PC-3 (cell line): ENCODE measurements around the gene MYO3B. TPM values are rescaled to one million over a fixed set of nuclear protein-coding genes. Genes with fewer than 3 reads are reported as not detected.

ENCODE experiments used
- ATAC-seq: fragments of 200-7000 bp; cut with Tn5 transposase; 2 replicates; pipeline ENCODE4 v1.9.1; 2020; ENCODE audit warnings: mild to moderate bottlenecking, moderate library complexity
- BruUV-seq: library from RNA; stranded (reverse); fragments of 400-500 nt; replicated peaks from 2 replicates; lab custom pipeline; 2021; lab: Mats Ljungman, UMichigan
- CTCF ChIA-PET: fragments of 300-600 bp; sonication (Branson Sonifier 250); formaldehyde crosslinking; loops from one replicate; lab custom pipeline; 2022; ENCODE audit warnings: antibody characterized with exemption; lab: Charles Lee
- POLR2A ChIA-PET: fragments of 300-600 bp; sonication (Branson Sonifier 250); formaldehyde crosslinking; loops from one replicate; lab custom pipeline; 2022; ENCODE audit warnings: antibody characterized with exemption; ENCODE audit not compliant: unreplicated experiment; lab: Charles Lee
- DNase-seq: peaks from one replicate; pipeline ENCODE4 v3.0.0-alpha.2; 2015
- H2AFZ ChIP-seq: fragments of 300-600 bp; sonication (generic); 2 replicates; pipeline ENCODE4 v1.6.0; 2016; ENCODE audit warnings: antibody characterized with exemption, low read length
- H3F3A ChIP-seq: fragments of 300-600 bp; sonication (generic); one replicate; pipeline ENCODE4 v1.6.0; 2017; ENCODE audit warnings: antibody characterized with exemption, low read length, control low read depth, mild to moderate bottlenecking; ENCODE audit not compliant: unreplicated experiment
- H3K27ac ChIP-seq: fragments of 300-600 bp; sonication (generic); 2 replicates; pipeline ENCODE4 v1.5.1; 2016; ENCODE audit warnings: mild to moderate bottlenecking, low read length
- H3K27me3 ChIP-seq: fragments of 300-600 bp; sonication (generic); 2 replicates; pipeline ENCODE4 v1.6.1; 2016; ENCODE audit warnings: low read length, mixed read lengths
- H3K36me3 ChIP-seq: fragments of 300-600 bp; sonication (generic); 2 replicates; pipeline ENCODE4 v1.6.1; 2016; ENCODE audit warnings: low read depth, mixed run types, low read length, mixed read lengths
- H3K4me1 ChIP-seq: fragments of 300-600 bp; sonication (generic); 2 replicates; pipeline ENCODE4 v1.5.1; 2016; ENCODE audit warnings: low read length; ENCODE audit not compliant: insufficient read depth
- H3K4me2 ChIP-seq: fragments of 300-600 bp; sonication (generic); 2 replicates; pipeline ENCODE4 v1.6.0; 2016; ENCODE audit warnings: low read length
- H3K4me3 ChIP-seq: fragments of 300-600 bp; sonication (generic); 2 replicates; pipeline ENCODE4 v1.5.1; 2016; ENCODE audit warnings: mild to moderate bottlenecking, low read length, mixed read lengths
- H3K79me2 ChIP-seq: fragments of 300-600 bp; sonication (generic); 2 replicates; pipeline ENCODE4 v1.6.1; 2017; ENCODE audit warnings: low read length, mixed read lengths
- H3K9ac ChIP-seq: fragments of 300-600 bp; sonication (generic); 2 replicates; pipeline ENCODE4 v1.6.0; 2016; ENCODE audit warnings: mild to moderate bottlenecking, low read length
- H3K9me2 ChIP-seq: fragments of 300-600 bp; sonication (generic); replicated peaks from 2 replicates; pipeline ENCODE4 v1.6.1; 2016; ENCODE audit warnings: mixed run types, low read length, mixed read lengths
- H3K9me3 ChIP-seq: fragments of 300-600 bp; sonication (generic); 2 replicates; pipeline ENCODE4 v1.6.1; 2016; ENCODE audit warnings: low read length, mixed read lengths
- H4K20me1 ChIP-seq: fragments of 300-600 bp; sonication (generic); 2 replicates; pipeline ENCODE4 v1.6.1; 2016; ENCODE audit warnings: low read length, mixed read lengths
- CTCF ChIP-seq: fragments of 300-600 bp; sonication (generic); conservative IDR thresholded peaks from 2 replicates; pipeline ENCODE4 v1.5.1; 2017; ENCODE audit warnings: antibody characterized with exemption, low read depth, mild to moderate bottlenecking, low read length
- EZH2 ChIP-seq: fragments of 300-600 bp; sonication (generic); IDR thresholded peaks from one replicate; pipeline ENCODE4 v1.6.1; 2017; ENCODE audit warnings: antibody characterized with exemption, mild to moderate bottlenecking, low read length; ENCODE audit not compliant: unreplicated experiment
- EZH2phosphoT487 ChIP-seq: fragments of 300-600 bp; sonication (generic); IDR thresholded peaks from 2 replicates; pipeline ENCODE4 v1.6.1; 2018; ENCODE audit warnings: mild to moderate bottlenecking, antibody characterized with exemption, low read length, borderline replicate concordance
- intact Hi-C: fragments of 100-400 bp; cut with micrococcal nuclease; formaldehyde crosslinking; loops from 2 replicates; pipeline ENCODE4 v1.9.0; 2023
- total RNA-seq: library from RNA; depleted of rRNA; stranded (reverse); fragments of >200 nt; gene quantifications from 2 replicates; pipeline ENCODE4 v1.2.3, GENCODE V29; 2014

The MYO3B gene
- total RNA-seq, 1 experiment from 2014 or later, result 1.1 TPM

GRCh38 chr2:170298861-170299429, 121.0 kb downstream of the MYO3B start:
- Histone ChIP-seq H4K20me1 (no peaks in the 10 kb centered on the region), H3K36me3 (no peaks in the 10 kb centered on the region), H3K27me3 (0 out of 2 replicates have a peak, but pooled peaks cover 4% of the 10 kb centered on the region), H3K9me3 (no peaks in the 10 kb centered on the region), H3F3A (no peaks in the 10 kb centered on the region), H3K9me2 (no peaks in the 10 kb centered on the region), H2AFZ (no peak overlapping the region), H3K9ac (no peak overlapping the region), H3K4me1 (no peaks in the 10 kb centered on the region), H3K4me2 (no peak overlapping the region), H3K79me2 (no peaks in the 10 kb centered on the region), H3K27ac (no peak overlapping the region), H3K4me3 (no peak overlapping the region)
- no peak for DNase-seq
- BruUV-seq, result no TSS peak
- CTCF ChIA-PET, result no interaction called here
- TF ChIP-seq EZH2 (no peak), EZH2phosphoT487 (no peak), CTCF (no peak)
- POLR2A ChIA-PET, result no interaction called here
- ATAC-seq, result no peak
- intact Hi-C loops, result no loop called here

GRCh38 chr2:170300993-170301392, 123.0 kb downstream of the MYO3B start:
- H3K36me3 ChIP-seq, result no peaks in the 10 kb centered on the region
- DNase-seq (no peak), ATAC-seq (no peak)
- no peaks in the 10 kb centered on the region for H3F3A ChIP-seq
- ChIA-PET POLR2A (no interaction called here), CTCF (no interaction called here)
- H3K4me2 ChIP-seq, result no peak overlapping the region
- H3K4me3 ChIP-seq, result no peak overlapping the region
- no TSS peak for BruUV-seq
- no peak overlapping the region for H3K9ac ChIP-seq
- intact Hi-C loops, result no loop called here
- no peaks in the 10 kb centered on the region for H3K9me2 ChIP-seq
- no peaks in the 10 kb centered on the region for H3K79me2 ChIP-seq
- 0 out of 2 replicates have a peak, but pooled peaks cover 4% of the 10 kb centered on the region for H3K27me3 ChIP-seq
- H3K4me1 ChIP-seq, result peaks cover 3% of the 10 kb centered on the region; the same call in 1 of the 2 replicates
- no peaks in the 10 kb centered on the region for H4K20me1 ChIP-seq
- TF ChIP-seq CTCF (no peak), EZH2 (no peak), EZH2phosphoT487 (no peak)
- H3K27ac ChIP-seq, result no peak overlapping the region
- no peaks in the 10 kb centered on the region for H3K9me3 ChIP-seq
- H2AFZ ChIP-seq, result no peak overlapping the region

- Histone ChIP-seq H2AFZ (no peak overlapping the region), H3K4me1 (peaks cover 9% of the 10 kb centered on the region), H3K79me2 (no peaks in the 10 kb centered on the region), H4K20me1 (no peaks in the 10 kb centered on the region), H3K9me3 (no peaks in the 10 kb centered on the region), H3K9me2 (no peaks in the 10 kb centered on the region), H3K4me3 (no peak overlapping the region), H3K27ac (no peak overlapping the region), H3K4me2 (no peak overlapping the region), H3F3A (no peaks in the 10 kb centered on the region), H3K9ac (no peak overlapping the region), H3K27me3 (0 out of 2 replicates have a peak, but pooled peaks cover 4% of the 10 kb centered on the region), H3K36me3 (no peaks in the 10 kb centered on the region)
- intact Hi-C loops, result no loop called here
- DNase-seq (no peak), ATAC-seq (no peak)
- BruUV-seq, result no TSS peak
- CTCF ChIA-PET, result no interaction called here
- POLR2A ChIA-PET, result no interaction called here
- TF ChIP-seq EZH2phosphoT487, result no peak
- no peak for TF ChIP-seq CTCF
- no peak for TF ChIP-seq EZH2
Observed at GRCh38 chr2:170301626-170302025, 123.7 kb downstream of the MYO3B start.
